DMS153 treated with DMSO at 0.1 percent for 48 hours (cell line): ENCODE measurements around the gene C8A.

Experiments
- DNase-seq: peaks from one replicate; lab custom pipeline; 2025; ENCODE audit not compliant: unreplicated experiment; lab: John Stamatoyannopoulos, UW

The C8A gene

GRCh38 chr1:56881417-56881816 is 26.8 kb downstream of the C8A start:
- DNase-seq: no peak

- DNase-seq: no peak
Observed at GRCh38 chr1:56890229-56890628, 35.6 kb downstream of the C8A start.

- no peak for DNase-seq
Observed at GRCh38 chr1:56894014-56894413, 39.4 kb downstream of the C8A start.

- no peak for DNase-seq
Observed at GRCh38 chr1:56897150-56898004, 42.8 kb downstream of the C8A start.

- no peak for DNase-seq
Observed at GRCh38 chr1:56898005-56898373, 43.4 kb downstream of the C8A start.

DNA sequence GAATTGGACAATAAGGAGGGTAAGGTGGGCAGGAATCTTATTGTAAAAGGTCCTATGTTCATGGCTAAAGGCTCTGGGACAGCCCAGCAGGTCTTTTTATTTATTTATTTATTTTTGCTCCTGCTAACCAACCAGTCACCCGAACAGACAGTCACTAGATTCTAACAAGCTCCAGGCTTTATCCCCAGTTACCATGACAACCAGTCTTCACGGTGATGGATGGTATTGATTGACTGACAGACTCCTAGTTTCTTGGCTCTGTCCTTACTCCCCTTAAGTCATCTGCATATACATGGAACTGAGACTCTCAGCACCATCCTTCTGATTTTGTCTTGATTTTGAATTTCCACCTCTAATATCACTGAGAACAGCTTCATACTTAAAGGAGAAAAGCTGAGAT is 44.3 kb downstream of the C8A start:
- no peak for DNase-seq

GRCh38 chr1:56901716-56902115 is 47.1 kb downstream of the C8A start:
- no peak for DNase-seq

- no peak for DNase-seq
Observed at GRCh38 chr1:56903778-56904177, 49.2 kb downstream of the C8A start.

- DNase-seq: no peak
Observed at GRCh38 chr1:56904663-56905397, 50.2 kb downstream of the C8A start.

GRCh38 chr1:56905667-56906066 is 51.1 kb downstream of the C8A start:
- DNase-seq: no peak

GRCh38 chr1:56908619-56909221 is 54.1 kb downstream of the C8A start:
- no peak for DNase-seq

DNA sequence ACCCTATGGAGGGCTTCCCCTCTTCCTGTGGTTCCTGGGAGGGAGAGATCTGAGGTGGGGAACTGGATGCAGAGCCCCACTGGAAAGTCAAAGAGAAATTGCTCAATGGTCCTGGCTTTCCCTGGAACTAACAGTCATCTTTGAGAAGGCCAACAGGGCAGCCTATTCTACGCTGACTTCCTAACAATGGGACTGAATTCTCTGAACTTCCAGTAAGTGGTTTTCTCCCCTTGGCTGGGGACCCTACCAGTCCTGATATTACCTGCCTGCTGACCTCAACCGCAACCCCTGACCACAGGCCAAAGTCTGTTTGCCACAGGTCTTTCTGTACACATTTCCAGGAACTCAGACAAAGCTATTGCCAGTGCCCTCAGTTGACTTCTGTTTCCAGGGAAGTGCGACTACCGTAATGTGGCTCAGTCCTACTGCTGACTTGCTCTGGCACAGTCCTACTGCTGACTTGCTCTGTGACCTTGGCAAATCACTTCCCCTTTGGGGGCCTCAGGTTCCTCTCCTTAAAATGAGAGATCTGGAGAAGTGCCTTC is 55.9 kb downstream of the C8A start:
- no peak for DNase-seq

DNA sequence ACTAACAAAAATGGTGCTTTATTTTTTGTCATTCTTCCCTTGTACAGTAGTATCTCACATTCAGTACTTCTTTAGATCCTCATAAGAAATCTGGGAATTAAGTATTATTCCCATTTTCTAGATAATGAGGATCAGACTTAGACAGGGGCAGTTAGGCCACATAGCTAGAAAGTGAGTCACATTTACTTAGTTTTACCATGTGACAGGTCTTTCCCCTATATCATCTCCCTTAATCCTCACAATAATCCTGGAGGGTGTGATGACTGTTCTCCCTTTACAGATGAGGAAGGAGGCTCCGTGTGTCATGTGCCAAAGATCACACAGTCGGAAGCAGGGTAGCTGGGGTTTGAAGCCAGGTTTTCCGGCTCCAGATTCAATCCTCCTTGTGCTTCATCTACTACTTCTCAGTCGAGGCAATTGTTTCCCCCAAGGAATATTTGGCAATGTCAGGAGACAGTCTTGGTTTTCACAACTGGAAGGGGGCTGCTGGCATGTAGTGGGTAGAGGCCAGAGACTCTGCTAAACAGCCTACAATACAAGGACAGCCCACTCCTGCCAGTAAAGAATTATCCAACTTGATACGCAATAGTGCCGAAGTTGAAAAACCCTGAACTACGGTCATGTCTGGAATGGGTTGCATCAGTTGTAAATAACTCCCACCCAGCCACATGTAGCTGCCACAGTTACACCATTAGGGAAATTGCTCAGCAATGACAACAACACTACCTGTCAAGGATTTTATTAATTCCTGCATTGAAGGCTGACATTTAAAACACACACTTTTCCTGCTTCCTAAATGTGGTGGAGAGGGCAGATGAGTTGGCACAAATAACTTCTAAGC is 56.7 kb downstream of the C8A start:
- no peak for DNase-seq

GRCh38 chr1:56912325-56912724 is 57.7 kb downstream of the C8A start:
- DNase-seq: no peak

DNA sequence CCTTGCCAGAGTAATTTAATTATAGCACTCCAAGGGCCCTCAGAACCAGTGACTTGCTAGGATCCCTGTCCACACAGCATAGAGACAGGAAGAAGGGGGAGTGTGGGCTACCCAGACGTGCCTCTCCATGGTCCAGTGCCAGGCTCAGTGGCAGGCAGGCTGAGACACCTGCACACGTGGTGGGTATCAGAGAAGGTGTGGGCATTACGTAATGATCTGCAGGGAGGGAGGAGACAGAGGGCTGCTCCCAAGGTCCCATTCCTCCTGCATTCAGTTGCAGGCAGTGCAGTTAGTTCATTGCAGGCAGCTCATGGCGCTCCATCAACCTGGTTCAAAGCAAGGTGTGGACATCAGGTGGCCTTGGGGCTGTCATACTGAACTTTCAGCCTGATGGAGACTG is 61.4 kb downstream of the C8A start:
- no peak for DNase-seq

DNA sequence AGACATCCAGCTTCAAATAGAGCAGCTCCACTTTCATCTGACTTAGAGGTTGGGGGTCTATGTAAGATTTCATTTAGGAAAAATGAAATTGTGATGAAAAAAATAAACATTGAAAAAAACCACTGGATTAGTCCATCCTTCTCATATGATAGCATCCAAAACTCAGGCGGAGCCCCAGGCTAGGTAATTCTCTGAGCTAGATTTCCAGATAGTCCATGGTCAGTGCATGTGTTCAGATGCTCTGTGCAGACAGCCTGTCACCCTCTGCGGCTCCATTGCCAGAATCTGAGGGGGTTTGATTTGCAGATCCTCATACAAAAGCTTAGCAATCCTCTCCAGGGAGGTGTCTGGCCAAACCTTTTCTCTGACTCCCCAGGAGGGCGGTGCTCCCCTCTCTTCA is 62.0 kb downstream of the C8A start:
- no peak for DNase-seq

DNA sequence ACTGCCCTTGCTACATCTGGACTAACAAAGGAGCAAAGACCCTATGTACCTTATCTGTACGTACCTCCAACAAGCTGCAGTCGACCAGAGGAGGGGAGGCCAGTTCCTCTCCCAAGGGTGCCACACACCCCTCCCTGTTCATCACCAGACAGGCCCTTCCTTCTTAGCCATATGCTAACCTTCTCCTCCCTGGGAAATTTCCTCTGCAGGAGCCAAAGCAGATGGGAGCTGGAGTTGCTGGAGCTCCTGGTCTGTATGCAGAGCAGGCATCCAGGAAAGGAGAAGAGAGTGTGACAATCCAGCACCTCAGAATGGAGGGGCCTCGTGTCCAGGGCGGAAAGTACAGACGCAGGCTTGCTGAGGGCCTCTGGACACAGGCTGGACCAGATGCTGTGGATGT is 62.8 kb downstream of the C8A start:
- no peak for DNase-seq

GRCh38 chr1:56920591-56921001 is 66.0 kb downstream of the C8A start:
- DNase-seq: no peak

GRCh38 chr1:56921479-56921878 is 66.9 kb downstream of the C8A start:
- DNase-seq: no peak

DNA sequence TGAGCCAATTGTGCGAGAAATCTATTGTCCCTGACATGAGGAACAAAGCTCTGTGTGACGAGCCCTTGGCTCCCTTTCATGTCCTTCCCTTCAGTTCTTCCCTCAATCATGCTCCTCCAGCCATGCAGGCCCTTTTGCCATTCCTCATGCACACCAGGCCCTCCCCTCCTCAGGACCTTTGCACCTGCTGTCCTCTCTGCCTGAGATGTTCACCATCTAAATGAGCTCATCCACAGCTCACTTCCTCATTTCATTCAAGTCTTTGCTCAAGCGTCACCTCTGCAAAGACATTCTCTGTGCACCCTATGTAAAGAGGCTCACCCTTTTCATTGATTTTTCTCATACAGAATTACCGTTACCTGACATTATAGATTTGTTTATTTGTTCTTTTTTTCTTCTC is 67.5 kb downstream of the C8A start:
- DNase-seq: no peak

GRCh38 chr1:56922507-56922906 is 67.9 kb downstream of the C8A start:
- no peak for DNase-seq
